ENCODE measurements around the gene ABCC3.

Gene ABCC3

GRCh38 chr17:50630524-50631194 lies 4.0 kb upstream of the ABCC3 start:
- peak; percentile 71 for DNase-seq

- DNase-seq = no peak
These were observed 3.3 kb upstream of the ABCC3 start for GRCh38 chr17:50631195-50631907.

GRCh38 chr17:50631908-50632571 lies 2.6 kb upstream of the ABCC3 start:
- no peak for DNase-seq

- no peak for DNase-seq
These were observed 2.0 kb upstream of the ABCC3 start for GRCh38 chr17:50632637-50633036.

- no peak for DNase-seq
These were observed 998 bp upstream of the ABCC3 start for GRCh38 chr17:50633683-50634082.

GRCh38 chr17:50634915-50635731 lies 442 bp downstream of the ABCC3 start:
- DNase-seq = no peak

- DNase-seq = no peak
These were observed 976 bp downstream of the ABCC3 start for GRCh38 chr17:50635732-50635981.

- no peak for DNase-seq
These were observed 1.5 kb downstream of the ABCC3 start for GRCh38 chr17:50635982-50636803.

- no peak for DNase-seq
These were observed 2.1 kb downstream of the ABCC3 start for GRCh38 chr17:50636804-50637195.

GRCh38 chr17:50637829-50638605 lies 3.3 kb downstream of the ABCC3 start:
- DNase-seq = no peak

- no peak for DNase-seq
These were observed 3.9 kb downstream of the ABCC3 start for GRCh38 chr17:50638606-50638965.

GRCh38 chr17:50638966-50639713 lies 4.5 kb downstream of the ABCC3 start:
- no peak for DNase-seq

- no peak for DNase-seq
These were observed 6.1 kb downstream of the ABCC3 start for GRCh38 chr17:50640686-50641351.

- DNase-seq = no peak
These were observed 6.7 kb downstream of the ABCC3 start for GRCh38 chr17:50641357-50641756.

- DNase-seq = no peak
These were observed 7.5 kb downstream of the ABCC3 start for GRCh38 chr17:50642071-50642721.

- DNase-seq = no peak
These were observed 8.3 kb downstream of the ABCC3 start for GRCh38 chr17:50642722-50643656.

- no peak for DNase-seq
These were observed 11.3 kb downstream of the ABCC3 start for GRCh38 chr17:50645748-50646682.

GRCh38 chr17:50647187-50647586 lies 12.5 kb downstream of the ABCC3 start:
- no peak for DNase-seq
